H1 (cell line): Measurements from ENCODE around the gene MYCBP2. TPM values are rescaled to one million over a fixed set of nuclear protein-coding genes. Genes with fewer than 3 reads are reported as not detected.

Experiments used
- CTCF ChIA-PET: fragments of 300-600 bp; sonication (Branson Sonifier 250); formaldehyde crosslinking; loops from one replicate; lab custom pipeline; 2021; ENCODE audit not compliant: partially characterized antibody; lab: Charles Lee
- POLR2A ChIA-PET: fragments of 300-600 bp; sonication (Branson Sonifier 250); formaldehyde crosslinking; loops from one replicate; lab custom pipeline; 2021; ENCODE audit warnings: inconsistent platforms; ENCODE audit not compliant: partially characterized antibody; lab: Charles Lee
- DNase-seq, 2 experiments: peaks; one replicate each; pipeline versions ENCODE4 v3.0.0 to v3.0.0-alpha.2; 2010 to 2022; ENCODE audit warnings: low spot score in 2 of 2, low read depth in 1 of 2, mixed read lengths in 1 of 2
- FAIRE-seq: peaks from 2 replicates; lab custom pipeline; 2011; peaks lifted over from hg19 to GRCh38; lab: Jason Lieb, UNC
- H2AFZ ChIP-seq: 2 replicates; pipeline ENCODE4 v1.8.1; 2012; ENCODE audit warnings: low read length, inconsistent platforms
- H2AK5ac ChIP-seq: 2 replicates; pipeline ENCODE4 v1.6.1; 2013; ENCODE audit warnings: low read depth, low read length
- H2BK120ac ChIP-seq: replicated peaks from 2 replicates; pipeline ENCODE3; 2013; ENCODE audit warnings: low read depth, low read length, inconsistent platforms
- H2BK12ac ChIP-seq: 2 replicates; pipeline ENCODE4 v1.6.1; 2013; ENCODE audit warnings: low read depth, low read length
- H2BK15ac ChIP-seq: 2 replicates; pipeline ENCODE4 v1.6.1; 2013; ENCODE audit warnings: low read length
- H2BK20ac ChIP-seq: 2 replicates; pipeline ENCODE4 v1.6.1; 2013; ENCODE audit warnings: low read length
- H2BK5ac ChIP-seq: 2 replicates; pipeline ENCODE4 v1.6.1; 2013; ENCODE audit warnings: low read depth, low read length
- H3K14ac ChIP-seq: 2 replicates; pipeline ENCODE4 v1.6.1; 2013; ENCODE audit warnings: inconsistent platforms; ENCODE audit not compliant: insufficient read length
- H3K18ac ChIP-seq: 2 replicates; pipeline ENCODE4 v1.6.1; 2013; ENCODE audit warnings: low read length; ENCODE audit errors: extremely low read depth
- H3K23ac ChIP-seq: 2 replicates; pipeline ENCODE4 v1.6.1; 2013; ENCODE audit warnings: inconsistent platforms; ENCODE audit not compliant: insufficient read length
- H3K23me2 ChIP-seq: 2 replicates; pipeline ENCODE4 v1.6.1; 2013; ENCODE audit warnings: low read depth, low read length
- H3K27ac ChIP-seq: 2 replicates; pipeline ENCODE4 v1.6.1; 2011; ENCODE audit warnings: low read depth, low read length, inconsistent platforms
- H3K27me3 ChIP-seq, 4 experiments: replicated peaks in 1 of 4; 1 replicate in 1 of 4; 2 replicates in 3 of 4; pipeline versions ENCODE4 v1.6.1 to v1.8.1; 2011 to 2013; ENCODE audit warnings: low read length in 3 of 4, mild to moderate bottlenecking in 3 of 4, inconsistent platforms in 2 of 4, mixed read lengths in 2 of 4, moderate library complexity in 1 of 4; ENCODE audit not compliant: control insufficient read depth in 3 of 4, insufficient read depth in 3 of 4; ENCODE audit errors: extremely low read depth in 1 of 4
- H3K36me3 ChIP-seq, 4 experiments: 2 replicates each; pipeline versions ENCODE4 v1.6.1 to v1.8.1; 2011 to 2013; ENCODE audit warnings: mild to moderate bottlenecking in 4 of 4, low read length in 3 of 4, moderate library complexity in 2 of 4, control low read depth in 1 of 4, inconsistent platforms in 1 of 4; ENCODE audit not compliant: insufficient read depth in 4 of 4, control insufficient read depth in 2 of 4
- H3K4ac ChIP-seq: replicated peaks from 2 replicates; pipeline ENCODE3; 2013; ENCODE audit warnings: low read length, low read depth, mixed read lengths, inconsistent platforms; ENCODE audit not compliant: insufficient read length
- H3K4me1 ChIP-seq, 4 experiments: replicated peaks in 1 of 4; 1 replicate in 1 of 4; 2 replicates in 3 of 4; pipeline versions ENCODE4 v1.6.1 to v1.8.1; 2011 to 2013; ENCODE audit warnings: low read length in 3 of 4, inconsistent platforms in 2 of 4, mixed read lengths in 1 of 4; ENCODE audit not compliant: insufficient read depth in 4 of 4, control insufficient read depth in 3 of 4
- H3K4me2 ChIP-seq, 2 experiments: 2 replicates each; pipeline versions ENCODE4 v1.6.1 to v1.8.1; 2011 to 2013; ENCODE audit warnings: low read depth in 2 of 2, low read length in 2 of 2, control low read depth in 1 of 2, inconsistent platforms in 1 of 2, mild to moderate bottlenecking in 1 of 2; ENCODE audit not compliant: insufficient read depth in 1 of 2
- H3K4me3 ChIP-seq, 4 experiments: fragments of 200-600, 300-600 bp in 1 of 4; sonication (generic), shearing (Covaris generic), sonication (Bioruptor Twin) in 1 of 4; 2 replicates each; pipeline versions ENCODE4 v1.5.1 to v1.8.1; 2011 to 2016; ENCODE audit warnings: low read length in 4 of 4, low read depth in 3 of 4, control low read depth in 2 of 4, inconsistent platforms in 2 of 4, mild to moderate bottlenecking in 2 of 4, mixed read lengths in 1 of 4, moderate library complexity in 1 of 4; ENCODE audit not compliant: insufficient read depth in 2 of 4; ENCODE audit errors: extremely low read depth in 1 of 4
- H3K56ac ChIP-seq: replicated peaks from 2 replicates; pipeline ENCODE3; 2013; ENCODE audit warnings: low read depth, mild to moderate bottlenecking, mixed read lengths, low read length, inconsistent platforms; ENCODE audit not compliant: insufficient read length
- H3K79me1 ChIP-seq: 2 replicates; pipeline ENCODE4 v1.6.1; 2013; ENCODE audit warnings: low read depth, low read length, control low read depth
- H3K79me2 ChIP-seq, 2 experiments: 2 replicates each; pipeline versions ENCODE4 v1.6.1 to v1.8.1; 2012 to 2013; ENCODE audit warnings: low read length in 2 of 2, mild to moderate bottlenecking in 2 of 2, inconsistent platforms in 1 of 2; ENCODE audit not compliant: insufficient read depth in 2 of 2, control insufficient read depth in 1 of 2
- H3K9ac ChIP-seq, 4 experiments: replicated peaks in 1 of 4; 1 replicate in 1 of 4; 2 replicates in 3 of 4; pipeline versions ENCODE4 v1.6.1 to v1.8.1; 2011 to 2013; ENCODE audit warnings: low read depth in 3 of 4, low read length in 3 of 4, control low read depth in 2 of 4, mild to moderate bottlenecking in 2 of 4, moderate library complexity in 2 of 4, inconsistent platforms in 1 of 4; ENCODE audit errors: extremely low read depth in 1 of 4
- H3K9me3 ChIP-seq, 2 experiments: 2 replicates each; pipeline versions ENCODE4 v1.6.1 to v1.8.1; 2012 to 2013; ENCODE audit warnings: mild to moderate bottlenecking in 2 of 2, moderate library complexity in 2 of 2, control low read depth in 1 of 2, inconsistent platforms in 1 of 2, low read depth in 1 of 2, low read length in 1 of 2, mixed read lengths in 1 of 2; ENCODE audit not compliant: insufficient read depth in 2 of 2
- H4K20me1 ChIP-seq, 2 experiments: replicated peaks in 1 of 2; 2 replicates each; pipeline versions ENCODE3 to v1.8.1; 2011 to 2013; ENCODE audit warnings: inconsistent platforms in 2 of 2, low read length in 2 of 2, mild to moderate bottlenecking in 1 of 2; ENCODE audit not compliant: insufficient read depth in 2 of 2, control insufficient read depth in 1 of 2
- H4K5ac ChIP-seq: 2 replicates; pipeline ENCODE4 v1.6.1; 2013; ENCODE audit warnings: low read length, low read depth, mixed read lengths, inconsistent platforms; ENCODE audit not compliant: insufficient read length
- H4K8ac ChIP-seq: 2 replicates; pipeline ENCODE4 v1.8.0; 2013; ENCODE audit warnings: mild to moderate bottlenecking, moderate library complexity, low read length, inconsistent platforms; ENCODE audit not compliant: insufficient read depth; ENCODE audit errors: extremely low read depth
- H4K91ac ChIP-seq: replicated peaks from 2 replicates; pipeline ENCODE3; 2013; ENCODE audit warnings: low read length, mixed read lengths, inconsistent platforms; ENCODE audit not compliant: insufficient read length
- GTF2F1 ChIP-seq: IDR thresholded peaks from 2 replicates; pipeline ENCODE4 v1.6.1; 2012; ENCODE audit warnings: low read depth, low read length, improper control_type of control experiment, borderline replicate concordance
- HDAC6 ChIP-seq: IDR thresholded peaks from one replicate; pipeline ENCODE4 v1.7.1; 2012; ENCODE audit warnings: low read depth, mild to moderate bottlenecking, inconsistent platforms, low read length, moderate library complexity
- MAFK ChIP-seq: IDR thresholded peaks from 2 replicates; pipeline ENCODE4 v1.6.1; 2012; ENCODE audit warnings: low read depth, mild to moderate bottlenecking, improper control_type of control experiment, low read length
- ZNF274 ChIP-seq: IDR thresholded peaks from 2 replicates; pipeline ENCODE4 v1.7.0; 2012; ENCODE audit warnings: low read length, borderline replicate concordance; ENCODE audit errors: extremely low read depth
- WGBS, 2 experiments: shearing (Covaris generic) in 1 of 2; methylation state at CpG; one replicate each; pipeline versions ENCODE4 v1.1.6 to v1.1.7; 2013 to 2015; ENCODE audit warnings: low lambda C conversion rate in 2 of 2, mixed read lengths in 2 of 2, inconsistent platforms in 1 of 2, low coverage in 1 of 2, missing lambda C conversion rate in 1 of 2; ENCODE audit not compliant: insufficient replicate concordance in 2 of 2, insufficient coverage in 1 of 2, insufficient read length in 1 of 2; ENCODE audit errors: extremely low coverage in 1 of 2, missing lambda C conversion rate in 1 of 2; 5-methylcytosine and 5-hydroxymethylcytosine counted together
- polyA plus RNA-seq, 7 experiments: library from polyadenylated mRNA; depleted of rRNA in 3 of 7; stranded (reverse) in 5 of 7; unstranded in 2 of 7; fragments of >200 nt in 5 of 7; fragments of 200-250 nt in 2 of 7; gene quantifications; 1 replicate in 5 of 7; 2 replicates in 1 of 7; 4 replicates in 1 of 7; pipeline versions ENCODE4 v1.2.1 to v1.2.3, GENCODE V29; 2011 to 2013; ENCODE audit warnings: missing spikeins in 2 of 7, mixed read lengths in 2 of 7
- total RNA-seq: library from RNA; stranded (reverse); fragmentation: NEBNext Ultra II Directional; extraction: Animal tissue kit (Norgen Biotek cat#: 25700); gene quantifications from 2 replicates; pipeline ENCODE4 v1.2.1, GENCODE V29; 2021

Gene MYCBP2
- total and polyA plus RNA-seq, 2 of the 8 experiments (the other 6 are each of a cell fraction or from before 2014, with no cell fraction given), result 19.0 to 52.1 TPM

DNA sequence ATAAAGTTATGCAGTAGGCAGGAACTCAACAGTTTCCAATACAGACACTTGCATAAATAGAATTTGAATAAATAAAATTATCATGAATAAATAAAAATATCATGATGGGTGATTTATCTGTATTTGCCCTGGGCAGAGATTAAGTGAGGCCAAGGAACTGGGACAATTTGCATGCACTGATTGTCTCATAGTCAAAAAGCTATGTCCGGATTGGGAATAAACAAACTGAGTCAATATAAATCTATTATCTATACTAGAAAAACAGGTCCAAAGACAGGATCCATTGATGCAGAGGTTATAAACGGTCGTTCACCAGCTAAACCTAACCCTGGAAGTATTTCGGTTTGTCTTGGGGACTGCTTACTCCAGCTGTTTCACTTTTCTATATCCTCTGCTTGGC is 273.7 kb downstream of the MYCBP2 start:
- no peak overlapping the region for H3K18ac ChIP-seq
- no peak overlapping the region for H3K23ac ChIP-seq
- no peak for DNase-seq
- ChIA-PET CTCF (interaction anchor here (0.9 to 1.2 kb wide), 3 partner anchors 9 to 512 kb away, joined by 3 read pairs; no protein-coding TSS in a partner anchor), POLR2A (interaction anchor here (1.0 kb wide), 1 partner anchor 165 kb away, joined by 3 read pairs; no protein-coding TSS in a partner anchor)
- no peak overlapping the region for H3K56ac ChIP-seq
- no peak overlapping the region for H3K4me3 ChIP-seq
- no peak overlapping the region for H2BK12ac ChIP-seq
- H3K4ac ChIP-seq, result no peak overlapping the region
- no peak overlapping the region for H2BK5ac ChIP-seq
- WGBS, 2 experiments, result 96% methylated on average over 4 of the region's 4 CpGs; no CpG with 5 or more reads in 1 of the 2 experiments
- FAIRE-seq, result no peak
- no peak overlapping the region for H2AFZ ChIP-seq
- no peak overlapping the region for H2BK120ac ChIP-seq
- no peak overlapping the region for H3K27ac ChIP-seq
- H4K5ac ChIP-seq, result no peak overlapping the region
- H2BK20ac ChIP-seq, result no peak overlapping the region
- H3K4me2 ChIP-seq, result no peak overlapping the region
- H3K14ac ChIP-seq, result no peak overlapping the region
- no peak overlapping the region for H4K91ac ChIP-seq
- peaks cover 0 to 4% of the 10 kb centered on the region in 2 experiments for H4K20me1 ChIP-seq
- H3K79me1 ChIP-seq, result no peaks in the 10 kb centered on the region
- H2AK5ac ChIP-seq, result no peak overlapping the region
- H3K9ac ChIP-seq, result no peak overlapping the region
- no peak for TF ChIP-seq ZNF274
- no peak for TF ChIP-seq MAFK
- TF ChIP-seq HDAC6, result no peak
- no peak for TF ChIP-seq GTF2F1
- no peaks in the 10 kb centered on the region for H3K23me2 ChIP-seq
- H2BK15ac ChIP-seq, result no peak overlapping the region
- H3K9me3 ChIP-seq, result no peaks in the 10 kb centered on the region
- peaks cover 0 to 10% (median 5%) of the 10 kb centered on the region in 4 experiments; a peak in 2 of 7 replicates for H3K4me1 ChIP-seq
- H3K27me3 ChIP-seq, result no peaks in the 10 kb centered on the region
- H3K79me2 ChIP-seq, result no peaks in the 10 kb centered on the region
- H3K36me3 ChIP-seq, result peaks cover 2 to 25% (median 9%) of the 10 kb centered on the region in 4 experiments; a peak in 5 of 8 replicates
- H4K8ac ChIP-seq, result no peak overlapping the region
